Fibroblast of the aortic adventitia (primary cell): ENCODE measurements around the gene QRICH2. TPM values are rescaled to one million over a fixed set of nuclear protein-coding genes. Genes with fewer than 3 reads are reported as not detected.

ENCODE experiments used
- DNase-seq: peaks from one replicate; pipeline ENCODE4 v3.0.0-alpha.2; 2010; ENCODE audit warnings: low read depth
- H3K4me3 ChIP-seq: 2 replicates; pipeline ENCODE4 v1.5.1; 2011; ENCODE audit warnings: low read depth, mild to moderate bottlenecking, control low read depth, low read length, moderate library complexity
- total RNA-seq: library from RNA; depleted of rRNA; stranded (reverse); fragments of >200 nt; gene quantifications from 2 replicates; pipeline ENCODE4 v1.2.3, GENCODE V29; 2012; ENCODE audit warnings: low replicate concordance
- TF ChIP-seq, protein P1 (sequence below): IDR thresholded peaks from 2 replicates; pipeline ENCODE4 v1.5.1; 2011; ENCODE audit warnings: mild to moderate bottlenecking, low read length, control low read depth, inconsistent platforms; ENCODE audit not compliant: insufficient read depth

Gene QRICH2
- total RNA-seq, 1 donor = 1.8 TPM

GRCh38 chr17:76274112-76274956 lies 33.7 kb downstream of the QRICH2 start:
- DNase-seq = no peak
- H3K4me3 ChIP-seq = no peak overlapping the region
- TF ChIP-seq, protein P1, sequence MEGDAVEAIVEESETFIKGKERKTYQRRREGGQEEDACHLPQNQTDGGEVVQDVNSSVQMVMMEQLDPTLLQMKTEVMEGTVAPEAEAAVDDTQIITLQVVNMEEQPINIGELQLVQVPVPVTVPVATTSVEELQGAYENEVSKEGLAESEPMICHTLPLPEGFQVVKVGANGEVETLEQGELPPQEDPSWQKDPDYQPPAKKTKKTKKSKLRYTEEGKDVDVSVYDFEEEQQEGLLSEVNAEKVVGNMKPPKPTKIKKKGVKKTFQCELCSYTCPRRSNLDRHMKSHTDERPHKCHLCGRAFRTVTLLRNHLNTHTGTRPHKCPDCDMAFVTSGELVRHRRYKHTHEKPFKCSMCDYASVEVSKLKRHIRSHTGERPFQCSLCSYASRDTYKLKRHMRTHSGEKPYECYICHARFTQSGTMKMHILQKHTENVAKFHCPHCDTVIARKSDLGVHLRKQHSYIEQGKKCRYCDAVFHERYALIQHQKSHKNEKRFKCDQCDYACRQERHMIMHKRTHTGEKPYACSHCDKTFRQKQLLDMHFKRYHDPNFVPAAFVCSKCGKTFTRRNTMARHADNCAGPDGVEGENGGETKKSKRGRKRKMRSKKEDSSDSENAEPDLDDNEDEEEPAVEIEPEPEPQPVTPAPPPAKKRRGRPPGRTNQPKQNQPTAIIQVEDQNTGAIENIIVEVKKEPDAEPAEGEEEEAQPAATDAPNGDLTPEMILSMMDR = no peak

- no peak overlapping the region for H3K4me3 ChIP-seq
- TF ChIP-seq, protein P1 = no peak
- DNase-seq = no peak
Observed at GRCh38 chr17:76273445-76274111, 34.5 kb downstream of the QRICH2 start.

DNA sequence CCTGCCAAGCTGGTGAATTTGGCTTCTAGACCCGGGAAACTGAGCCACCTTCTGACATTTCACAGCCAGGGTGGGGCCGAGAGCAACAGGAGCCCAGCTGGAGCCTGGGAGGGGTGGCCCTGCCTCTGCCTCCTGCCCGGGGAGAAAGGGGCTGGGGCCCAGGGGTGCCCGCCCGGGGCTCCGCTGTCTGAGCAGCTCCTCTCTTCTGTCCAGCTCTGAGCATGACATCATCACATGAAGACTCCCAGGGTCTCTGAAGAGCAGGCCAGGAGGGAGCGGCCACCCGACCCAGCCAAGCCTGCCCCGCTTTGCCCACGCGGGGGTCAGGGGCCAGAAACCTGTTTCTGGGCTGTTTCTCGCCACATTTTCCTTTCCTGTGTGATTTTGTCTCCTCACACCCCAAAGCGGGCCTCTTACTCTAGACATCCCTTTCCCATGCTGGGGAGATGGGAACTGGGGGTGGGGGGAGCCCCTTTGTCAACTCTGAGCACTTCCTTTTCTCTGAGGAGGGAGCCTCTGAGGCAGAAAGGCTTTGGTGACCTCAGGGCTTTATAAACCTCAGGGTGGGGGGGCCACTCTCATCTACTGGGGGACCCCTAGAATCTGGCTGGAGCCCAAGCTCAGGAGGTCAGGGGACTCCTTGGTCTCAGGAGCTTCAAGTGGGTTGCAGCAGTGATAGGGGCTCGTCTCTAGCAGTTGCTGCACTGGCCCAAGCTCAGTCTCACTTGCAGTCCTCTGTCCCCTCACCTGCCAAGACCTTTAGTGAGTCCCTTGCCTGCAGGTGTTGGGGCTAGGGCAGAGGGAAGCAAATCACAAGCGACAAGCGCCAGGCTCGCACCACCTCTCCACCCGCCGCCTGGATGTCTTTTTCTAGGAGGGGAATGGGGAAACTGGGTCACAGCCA lies 35.3 kb downstream of the QRICH2 start:
- TF ChIP-seq, protein P1 = no peak
- DNase-seq = no peak

GRCh38 chr17:76271669-76272540 lies 36.2 kb downstream of the QRICH2 start:
- TF ChIP-seq, protein P1 = no peak
- no peak overlapping the region for H3K4me3 ChIP-seq
- no peak for DNase-seq

More for the DNA sequence above, 35.3 kb downstream of the QRICH2 start:
- no peak overlapping the region for H3K4me3 ChIP-seq

- no peak for DNase-seq
- H3K4me3 ChIP-seq = no peak overlapping the region
- TF ChIP-seq, protein P1 = no peak
Observed at GRCh38 chr17:76270770-76271668, 37.1 kb downstream of the QRICH2 start.
